Mesenchymal stem cell (in vitro differentiated cells and primary cell): Measurements from ENCODE around the gene KLRC4.
A peak's percentile ranks its signal among the peaks of the same experiment; 100 is the strongest.
"Not testable (repeated sequence)": the region's sequence is repeated elsewhere in the genome, so short reads cannot be mapped to it uniquely, and the experiment has no call there.

Source experiments
- DNase-seq: peaks from one replicate; pipeline ENCODE4 v3.0.0-alpha.2; 2013
- H2AFZ ChIP-seq: one replicate; pipeline ENCODE4 v1.6.1; 2013; ENCODE audit warnings: low read depth, mild to moderate bottlenecking, control low read depth, inconsistent platforms, low read length, moderate library complexity
- H2AK5ac ChIP-seq: 2 replicates; pipeline ENCODE4 v1.6.1; 2013; ENCODE audit warnings: low read length, moderate library complexity, mild to moderate bottlenecking, inconsistent platforms; ENCODE audit not compliant: severe bottlenecking
- H2BK120ac ChIP-seq: one replicate; pipeline ENCODE4 v1.6.1; 2013; ENCODE audit warnings: low read depth, mild to moderate bottlenecking, inconsistent platforms, low read length, moderate library complexity
- H2BK12ac ChIP-seq, 2 experiments: one replicate each; pipeline ENCODE4 v1.6.1; 2013; ENCODE audit warnings: inconsistent platforms in 2 of 2, low read length in 2 of 2, mild to moderate bottlenecking in 2 of 2, moderate library complexity in 2 of 2, control low read depth in 1 of 2
- H2BK15ac ChIP-seq: one replicate; pipeline ENCODE4 v1.6.1; 2013; ENCODE audit warnings: mild to moderate bottlenecking, low read depth, inconsistent platforms; ENCODE audit not compliant: poor library complexity, severe bottlenecking
- H2BK5ac ChIP-seq: 2 replicates; pipeline ENCODE4 v1.6.1; 2013; ENCODE audit warnings: low read depth, mild to moderate bottlenecking, low read length, control low read depth, inconsistent platforms; ENCODE audit not compliant: poor library complexity, severe bottlenecking
- H3K14ac ChIP-seq, 2 experiments: one replicate each; pipeline ENCODE4 v1.6.1; 2013; ENCODE audit warnings: inconsistent platforms in 2 of 2, low read length in 2 of 2, control low read depth in 1 of 2, mild to moderate bottlenecking in 1 of 2, moderate library complexity in 1 of 2
- H3K18ac ChIP-seq, 2 experiments: one replicate each; pipeline ENCODE4 v1.6.1; 2013; ENCODE audit warnings: inconsistent platforms in 2 of 2, low read length in 2 of 2, control low read depth in 1 of 2, low read depth in 1 of 2, mild to moderate bottlenecking in 1 of 2
- H3K23ac ChIP-seq, 2 experiments: one replicate each; pipeline ENCODE4 v1.6.1; 2013; ENCODE audit warnings: inconsistent platforms in 2 of 2, low read length in 2 of 2, mild to moderate bottlenecking in 2 of 2, moderate library complexity in 2 of 2, control low read depth in 1 of 2
- H3K27ac ChIP-seq: 2 replicates; pipeline ENCODE4 v1.5.1; 2013; ENCODE audit warnings: mild to moderate bottlenecking, moderate library complexity, low read length, control low read depth, inconsistent platforms; ENCODE audit not compliant: poor library complexity, severe bottlenecking
- H3K27me3 ChIP-seq, 2 experiments: 2 replicates each; pipeline versions ENCODE4 v1.6.1 to v1.7.0; 2013; ENCODE audit warnings: low read length in 2 of 2, mild to moderate bottlenecking in 2 of 2, moderate library complexity in 2 of 2, control low read depth in 1 of 2, inconsistent platforms in 1 of 2; ENCODE audit not compliant: control insufficient read depth in 1 of 2, insufficient read depth in 1 of 2
- H3K36me3 ChIP-seq, 2 experiments: 2 replicates each; pipeline versions ENCODE4 v1.6.1 to v1.7.0; 2013; ENCODE audit warnings: low read length in 2 of 2, control low read depth in 1 of 2, inconsistent platforms in 1 of 2, low read depth in 1 of 2, mild to moderate bottlenecking in 1 of 2; ENCODE audit not compliant: insufficient read depth in 2 of 2, control insufficient read depth in 1 of 2
- H3K4ac ChIP-seq, 2 experiments: one replicate each; pipeline ENCODE4 v1.6.1; 2013; ENCODE audit warnings: inconsistent platforms in 2 of 2, low read length in 2 of 2, mild to moderate bottlenecking in 2 of 2, moderate library complexity in 2 of 2, control low read depth in 1 of 2, low read depth in 1 of 2
- H3K4me1 ChIP-seq: 2 replicates; pipeline ENCODE4 v1.6.1; 2013; ENCODE audit warnings: low read depth, low read length, control low read depth; ENCODE audit not compliant: control insufficient read depth, insufficient read depth
- H3K4me2 ChIP-seq: 2 replicates; pipeline ENCODE4 v1.6.1; 2013; ENCODE audit warnings: low read length, mild to moderate bottlenecking, inconsistent platforms; ENCODE audit not compliant: poor library complexity, severe bottlenecking
- H3K4me3 ChIP-seq, 2 experiments: 2 replicates each; pipeline versions ENCODE4 v1.5.1 to v1.7.0; 2013; ENCODE audit warnings: low read length in 2 of 2, mild to moderate bottlenecking in 2 of 2, control low read depth in 1 of 2, low read depth in 1 of 2; ENCODE audit not compliant: insufficient read depth in 1 of 2
- H3K79me1 ChIP-seq: replicated peaks from 2 replicates; pipeline ENCODE4 v1.6.1; 2013; ENCODE audit warnings: mild to moderate bottlenecking, control low read depth, low read length, inconsistent platforms; ENCODE audit not compliant: poor library complexity, severe bottlenecking
- H3K9ac ChIP-seq: 2 replicates; pipeline ENCODE4 v1.7.0; 2013; ENCODE audit warnings: mild to moderate bottlenecking, low read length, moderate library complexity
- H3K9me3 ChIP-seq: 2 replicates; pipeline ENCODE4 v1.7.0; 2013; ENCODE audit warnings: mild to moderate bottlenecking, low read length; ENCODE audit not compliant: control insufficient read depth
- H4K8ac ChIP-seq: one replicate; pipeline ENCODE4 v1.6.1; 2013; ENCODE audit warnings: inconsistent platforms, mild to moderate bottlenecking, low read length, moderate library complexity
- H4K91ac ChIP-seq: one replicate; pipeline ENCODE4 v1.6.1; 2013; ENCODE audit warnings: mild to moderate bottlenecking, low read length, inconsistent platforms
- whole genome bisulfite sequencing: methylation state at CpG from one replicate; pipeline ENCODE4 v1.1.7; 2013; ENCODE audit warnings: mixed read lengths; 5-methylcytosine and 5-hydroxymethylcytosine counted together

The KLRC4 gene

DNA sequence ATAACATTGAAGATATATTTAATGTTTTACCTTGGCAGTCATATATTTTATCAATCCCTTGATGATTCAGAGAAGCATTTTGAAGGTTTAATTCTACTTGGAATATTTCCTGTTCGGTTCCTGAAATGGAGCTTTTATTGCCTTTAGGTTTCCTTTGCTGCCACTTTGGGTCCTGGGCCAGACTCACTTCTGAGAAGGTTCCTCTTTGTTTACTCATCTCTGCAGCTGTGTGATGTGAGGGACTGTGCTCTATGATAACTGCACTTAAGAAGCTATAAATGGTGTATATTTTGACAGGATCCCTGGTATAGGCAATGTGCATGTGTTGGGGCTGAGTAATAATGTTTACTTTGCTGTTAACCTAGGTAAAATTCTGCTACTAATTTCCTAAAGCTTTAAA is 10.8 kb upstream of the KLRC4 start, which contains the start of gene KLRC3:
KLRC3 (minus strand) TSS at position 262 of the 400 bp plus-strand sequence; CDS start at position 217, 45 bp downstream.
- not testable (repeated sequence) for H3K36me3 ChIP-seq, H4K8ac ChIP-seq, H2BK120ac ChIP-seq, H3K9ac ChIP-seq, H3K4me3 ChIP-seq, H3K4me2 ChIP-seq, H3K9me3 ChIP-seq, H3K27ac ChIP-seq, H3K4me1 ChIP-seq, H2AK5ac ChIP-seq, H4K91ac ChIP-seq, H2BK5ac ChIP-seq, H3K79me1 ChIP-seq, H3K27me3 ChIP-seq, H2BK15ac ChIP-seq, DNase-seq, H3K23ac ChIP-seq, H3K14ac ChIP-seq, H2AFZ ChIP-seq, H3K4ac ChIP-seq, H3K18ac ChIP-seq, H2BK12ac ChIP-seq
- WGBS, result 6% methylated on average over 1 of the region's 1 CpG

DNA sequence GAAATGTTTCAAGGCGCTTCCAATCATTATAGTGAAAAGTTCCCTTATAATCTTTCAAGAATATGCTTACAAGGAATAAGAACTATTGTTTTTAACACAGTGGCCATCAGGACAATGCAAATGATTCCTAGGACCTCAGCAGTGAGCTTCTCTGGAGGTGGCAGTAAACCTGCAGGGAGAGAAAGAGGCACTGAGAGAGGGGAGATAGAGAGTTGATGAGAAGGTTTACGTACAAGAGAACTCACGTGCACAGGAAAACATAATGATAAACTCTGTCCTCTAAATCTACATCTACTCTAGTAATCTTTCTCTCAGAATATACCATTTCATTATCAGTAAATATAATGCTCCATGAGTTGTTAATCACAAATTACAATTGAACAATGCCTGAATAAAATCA is 715 bp downstream of the KLRC4 start:
- no peaks in the 10 kb centered on the region for H3K36me3 ChIP-seq
- H4K8ac ChIP-seq, result no peak overlapping the region
- no CpG with 5 or more reads among the region's 3 CpGs for WGBS
- no peaks in the 10 kb centered on the region for H3K79me1 ChIP-seq
- no peak overlapping the region for H2AFZ ChIP-seq
- H2BK12ac ChIP-seq, result no peak overlapping the region
- H3K4me3 ChIP-seq, result no peak overlapping the region
- no peaks in the 10 kb centered on the region for H3K27me3 ChIP-seq
- no peak overlapping the region for H2BK15ac ChIP-seq
- H3K18ac ChIP-seq, result no peak overlapping the region
- no peak overlapping the region for H3K4ac ChIP-seq
- H2BK120ac ChIP-seq, result no peak overlapping the region
- no peak overlapping the region for H4K91ac ChIP-seq
- no peak overlapping the region for H3K23ac ChIP-seq
- H3K9me3 ChIP-seq, result peaks cover 4% of the 10 kb centered on the region
- H3K9ac ChIP-seq, result no peak overlapping the region
- no peak overlapping the region for H3K4me2 ChIP-seq
- DNase-seq, result no peak
- no peak overlapping the region for H2AK5ac ChIP-seq
- no peak overlapping the region for H2BK5ac ChIP-seq
- H3K27ac ChIP-seq, result no peak overlapping the region
- H3K4me1 ChIP-seq, result peaks cover 1% of the 10 kb centered on the region
- H3K14ac ChIP-seq, result no peak overlapping the region

DNA sequence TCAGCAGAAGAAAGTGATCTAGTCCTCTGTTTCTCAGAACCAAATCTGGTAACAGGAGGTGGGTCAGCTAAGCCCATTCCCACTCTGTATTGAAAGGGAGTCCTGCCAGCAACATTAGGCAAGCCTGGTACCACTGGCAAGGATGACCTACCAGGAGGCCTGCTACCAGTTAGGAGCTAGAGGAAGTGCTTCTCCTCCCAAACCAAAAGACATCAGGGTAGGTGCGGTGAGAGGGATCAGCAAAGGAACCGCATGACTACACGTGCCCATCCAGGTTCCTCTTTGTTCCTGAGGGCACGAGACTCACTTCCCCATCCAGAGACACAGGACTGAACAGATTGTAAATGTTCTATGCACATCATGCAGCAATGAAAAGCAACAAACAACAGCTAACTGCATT is 2.8 kb downstream of the KLRC4 start:
- no peak overlapping the region for H2BK15ac ChIP-seq
- no peaks in the 10 kb centered on the region for H3K79me1 ChIP-seq

DNA sequence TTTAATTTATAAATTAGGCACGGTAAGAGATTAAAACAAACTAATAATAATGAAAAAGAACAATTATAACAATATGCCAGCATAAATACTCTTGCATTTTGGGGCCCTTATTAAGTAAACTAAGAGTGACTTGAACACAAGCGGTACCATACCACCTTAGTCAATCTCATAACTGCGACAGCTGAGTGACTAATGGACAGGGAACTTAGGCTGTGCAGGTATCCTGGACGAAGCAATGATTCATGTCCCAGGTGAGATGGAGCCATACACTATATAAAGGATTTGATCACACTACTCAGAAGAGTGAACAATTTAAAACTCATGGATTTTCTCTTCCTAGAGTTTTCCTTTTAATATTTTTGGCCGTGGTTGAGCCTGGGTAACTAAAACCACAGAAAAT is 4.3 kb downstream of the KLRC4 start:
- Histone ChIP-seq H2AFZ (no peak overlapping the region), H3K4me3 (no peak overlapping the region), H2BK120ac (no peak overlapping the region), H3K79me1 (no peaks in the 10 kb centered on the region), H4K91ac (no peak overlapping the region), H3K9ac (no peak overlapping the region), H3K23ac (no peak overlapping the region), H3K27me3 (no peaks in the 10 kb centered on the region), H3K4me1 (no peaks in the 10 kb centered on the region), H3K14ac (no peak overlapping the region), H3K9me3 (peaks cover 4% of the 10 kb centered on the region), H3K4me2 (no peak overlapping the region), H2BK5ac (no peak overlapping the region), H4K8ac (no peak overlapping the region), H2BK15ac (no peak overlapping the region), H3K4ac (no peak overlapping the region), H2BK12ac (no peak overlapping the region), H2AK5ac (no peak overlapping the region), H3K18ac (no peak overlapping the region), H3K27ac (no peak overlapping the region), H3K36me3 (no peaks in the 10 kb centered on the region)
- DNase-seq, result no peak
- 100% methylated on average over 2 of the region's 5 CpGs for WGBS

More for the DNA sequence above, 2.8 kb downstream of the KLRC4 start:
- H3K9me3 ChIP-seq, result peaks cover 4% of the 10 kb centered on the region
- no peaks in the 10 kb centered on the region for H3K27me3 ChIP-seq
- no peak overlapping the region for H3K27ac ChIP-seq
- no peak overlapping the region for H2AK5ac ChIP-seq
- no peak overlapping the region for H2BK5ac ChIP-seq
- H3K9ac ChIP-seq, result no peak overlapping the region
- no peak overlapping the region for H3K14ac ChIP-seq
- H2AFZ ChIP-seq, result no peak overlapping the region
- H3K18ac ChIP-seq, result no peak overlapping the region
- 97% methylated on average over 4 of the region's 4 CpGs for WGBS
- H2BK12ac ChIP-seq, result no peak overlapping the region
- H3K36me3 ChIP-seq, result no peaks in the 10 kb centered on the region
- H3K23ac ChIP-seq, result no peak overlapping the region
- peak overlapping the region; percentile 7 for H4K8ac ChIP-seq
- DNase-seq, result no peak
- H3K4me1 ChIP-seq, result peaks cover 1% of the 10 kb centered on the region
- H3K4me2 ChIP-seq, result no peak overlapping the region
- peak overlapping the region; percentile 1 for H4K91ac ChIP-seq
- no peak overlapping the region for H2BK120ac ChIP-seq
- no peak overlapping the region for H3K4ac ChIP-seq
- no peak overlapping the region for H3K4me3 ChIP-seq
